T-helper 2 cell treated with Interferon-gamma antibody and Interleukin-4, amounts not matched to agents 5 μg/mL and 100 μg/mL, for 36 hours (primary cell): ENCODE measurements around the gene CDX1.

ENCODE experiments used
- DNase-seq: peaks from one replicate; pipeline ENCODE4 v3.0.0; 2021; ENCODE audit warnings: low spot score
- H3K27ac Mint-ChIP-seq: one replicate; pipeline ENCODE4 v1.8.0; 2021; ENCODE audit warnings: mild to moderate bottlenecking, mixed read lengths
- H3K27me3 Mint-ChIP-seq: one replicate; pipeline ENCODE4 v1.8.0; 2021; ENCODE audit warnings: low read depth, mixed read lengths
- H3K36me3 Mint-ChIP-seq: one replicate; pipeline ENCODE4 v1.8.0; 2021; ENCODE audit warnings: low read depth, mixed read lengths
- H3K4me1 Mint-ChIP-seq: one replicate; pipeline ENCODE4 v1.8.0; 2021; ENCODE audit warnings: low read depth, mixed read lengths
- H3K4me3 Mint-ChIP-seq: one replicate; pipeline ENCODE4 v1.8.0; 2022; ENCODE audit warnings: mild to moderate bottlenecking, moderate library complexity, mixed read lengths
- H3K9me3 Mint-ChIP-seq: one replicate; pipeline ENCODE4 v1.8.0; 2021; ENCODE audit warnings: mixed read lengths

Gene CDX1

GRCh38 chr5:150158170-150158949 is 8.2 kb upstream of the CDX1 start:
- no peak for DNase-seq
- H3K4me1 Mint-ChIP-seq = peaks cover 10% of the 10 kb centered on the region
- H3K9me3 Mint-ChIP-seq = no peaks in the 10 kb centered on the region
- no peaks in the 10 kb centered on the region for H3K36me3 Mint-ChIP-seq
- no peak overlapping the region for H3K27ac Mint-ChIP-seq
- H3K4me3 Mint-ChIP-seq = no peak overlapping the region
- peaks cover 33% of the 10 kb centered on the region for H3K27me3 Mint-ChIP-seq

GRCh38 chr5:150159031-150159430 is 7.5 kb upstream of the CDX1 start:
- Mint-ChIP-seq H3K4me1 (peaks cover 10% of the 10 kb centered on the region), H3K4me3 (no peak overlapping the region), H3K27ac (no peak overlapping the region), H3K36me3 (no peaks in the 10 kb centered on the region), H3K9me3 (no peaks in the 10 kb centered on the region), H3K27me3 (peaks cover 27% of the 10 kb centered on the region)
- DNase-seq = no peak

GRCh38 chr5:150159741-150160179 is 6.8 kb upstream of the CDX1 start:
- Mint-ChIP-seq H3K4me3 (no peak overlapping the region), H3K4me1 (peaks cover 6% of the 10 kb centered on the region), H3K36me3 (no peaks in the 10 kb centered on the region), H3K27ac (no peak overlapping the region), H3K27me3 (peaks cover 29% of the 10 kb centered on the region), H3K9me3 (no peaks in the 10 kb centered on the region)
- no peak for DNase-seq

DNA sequence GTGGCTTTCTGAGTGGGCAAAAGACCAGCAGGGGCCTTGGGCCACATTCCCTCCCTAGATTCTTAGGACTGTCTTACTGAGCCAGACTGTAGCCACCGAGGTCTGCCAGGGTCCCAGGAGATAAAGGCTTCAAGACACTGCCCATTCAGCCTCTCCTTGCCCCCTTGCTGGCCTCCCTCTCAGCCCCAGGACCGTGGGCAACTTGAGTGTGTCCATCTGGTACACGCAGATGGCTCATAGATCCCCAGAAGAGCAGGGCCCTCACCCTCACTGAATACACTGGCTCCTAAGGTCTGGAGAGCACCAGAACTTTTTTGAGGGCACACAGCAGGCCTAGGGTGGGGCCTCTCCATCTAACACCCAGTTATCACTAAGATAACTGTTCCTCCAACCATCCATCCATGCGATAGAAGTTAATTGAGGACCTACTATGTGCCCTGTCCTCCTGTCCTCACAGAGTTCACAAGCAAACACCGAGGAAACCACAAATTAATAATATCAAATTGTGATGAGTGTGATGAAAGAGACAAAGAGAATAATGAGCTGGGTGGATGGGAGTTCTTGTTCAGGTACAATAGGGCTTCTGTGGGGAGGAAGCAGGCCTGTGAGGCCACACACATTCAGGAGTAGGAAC is 6.0 kb upstream of the CDX1 start:
- Mint-ChIP-seq H3K4me1 (peaks cover 6% of the 10 kb centered on the region), H3K36me3 (no peaks in the 10 kb centered on the region), H3K27me3 (peaks cover 31% of the 10 kb centered on the region), H3K27ac (no peak overlapping the region), H3K9me3 (no peaks in the 10 kb centered on the region), H3K4me3 (no peak overlapping the region)
- no peak for DNase-seq

GRCh38 chr5:150161242-150162141 is 5.1 kb upstream of the CDX1 start:
- no peak overlapping the region for H3K4me3 Mint-ChIP-seq
- no peaks in the 10 kb centered on the region for H3K36me3 Mint-ChIP-seq
- H3K27me3 Mint-ChIP-seq = peaks cover 32% of the 10 kb centered on the region
- no peak overlapping the region for H3K27ac Mint-ChIP-seq
- H3K4me1 Mint-ChIP-seq = peaks cover 2% of the 10 kb centered on the region
- peak; percentile 45 for DNase-seq
- no peaks in the 10 kb centered on the region for H3K9me3 Mint-ChIP-seq

GRCh38 chr5:150162142-150162513 is 4.5 kb upstream of the CDX1 start:
- Mint-ChIP-seq H3K36me3 (no peaks in the 10 kb centered on the region), H3K27me3 (peaks cover 27% of the 10 kb centered on the region), H3K4me1 (peaks cover 2% of the 10 kb centered on the region), H3K27ac (no peak overlapping the region), H3K4me3 (no peak overlapping the region), H3K9me3 (no peaks in the 10 kb centered on the region)
- no peak for DNase-seq

DNA sequence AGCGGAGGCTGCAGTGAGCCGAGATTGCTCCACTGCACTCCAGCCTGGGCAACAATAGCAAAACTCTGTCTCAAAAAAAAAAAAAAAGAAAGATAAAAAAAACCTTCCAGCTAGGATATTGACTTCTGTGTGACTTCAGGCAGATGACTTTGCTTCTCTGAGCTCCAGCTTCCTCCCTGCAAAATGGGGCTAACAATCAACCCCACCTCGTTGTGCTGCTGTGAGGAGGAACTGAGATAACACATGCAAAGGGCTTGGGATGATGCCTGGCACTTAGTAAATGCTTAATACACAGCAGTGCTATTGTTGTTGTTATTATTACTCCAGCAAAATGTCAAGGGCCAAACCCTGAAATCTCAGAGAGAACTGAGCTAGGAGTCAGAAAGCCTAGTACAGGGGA is 3.5 kb upstream of the CDX1 start:
- H3K9me3 Mint-ChIP-seq = no peaks in the 10 kb centered on the region
- H3K27me3 Mint-ChIP-seq = peaks cover 30% of the 10 kb centered on the region
- no peak overlapping the region for H3K27ac Mint-ChIP-seq
- H3K4me1 Mint-ChIP-seq = peaks cover 2% of the 10 kb centered on the region
- no peak overlapping the region for H3K4me3 Mint-ChIP-seq
- DNase-seq = no peak
- no peaks in the 10 kb centered on the region for H3K36me3 Mint-ChIP-seq

DNA sequence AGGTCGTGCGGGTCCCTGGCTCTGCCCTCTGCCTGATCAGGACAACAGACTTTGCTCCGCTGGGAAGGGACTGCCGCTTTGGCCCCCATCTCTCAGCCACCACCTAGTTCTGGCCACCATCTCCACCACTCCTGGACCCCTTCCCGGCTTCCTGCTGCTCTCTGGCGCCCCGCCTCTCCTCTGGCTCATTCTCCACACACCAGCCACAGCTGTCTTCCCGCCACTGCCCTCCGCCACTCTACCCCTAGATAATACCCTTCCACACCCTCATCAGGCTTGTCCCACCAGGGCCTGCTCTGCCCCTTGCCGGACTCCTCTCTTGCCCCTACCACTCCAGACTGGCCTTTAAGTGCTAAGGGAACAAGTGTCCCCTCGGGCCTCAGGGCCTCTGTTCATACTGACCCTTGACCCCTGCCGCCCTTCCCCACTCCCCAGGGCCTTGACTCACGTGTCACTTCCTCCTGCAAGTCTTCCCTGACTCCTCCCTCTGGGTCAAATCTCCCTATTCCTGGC is 3.0 kb upstream of the CDX1 start:
- H3K4me3 Mint-ChIP-seq = no peak overlapping the region
- no peak for DNase-seq
- H3K27me3 Mint-ChIP-seq = peaks cover 35% of the 10 kb centered on the region
- no peak overlapping the region for H3K27ac Mint-ChIP-seq
- H3K4me1 Mint-ChIP-seq = peaks cover 2% of the 10 kb centered on the region
- H3K36me3 Mint-ChIP-seq = no peaks in the 10 kb centered on the region
- H3K9me3 Mint-ChIP-seq = no peaks in the 10 kb centered on the region

DNA sequence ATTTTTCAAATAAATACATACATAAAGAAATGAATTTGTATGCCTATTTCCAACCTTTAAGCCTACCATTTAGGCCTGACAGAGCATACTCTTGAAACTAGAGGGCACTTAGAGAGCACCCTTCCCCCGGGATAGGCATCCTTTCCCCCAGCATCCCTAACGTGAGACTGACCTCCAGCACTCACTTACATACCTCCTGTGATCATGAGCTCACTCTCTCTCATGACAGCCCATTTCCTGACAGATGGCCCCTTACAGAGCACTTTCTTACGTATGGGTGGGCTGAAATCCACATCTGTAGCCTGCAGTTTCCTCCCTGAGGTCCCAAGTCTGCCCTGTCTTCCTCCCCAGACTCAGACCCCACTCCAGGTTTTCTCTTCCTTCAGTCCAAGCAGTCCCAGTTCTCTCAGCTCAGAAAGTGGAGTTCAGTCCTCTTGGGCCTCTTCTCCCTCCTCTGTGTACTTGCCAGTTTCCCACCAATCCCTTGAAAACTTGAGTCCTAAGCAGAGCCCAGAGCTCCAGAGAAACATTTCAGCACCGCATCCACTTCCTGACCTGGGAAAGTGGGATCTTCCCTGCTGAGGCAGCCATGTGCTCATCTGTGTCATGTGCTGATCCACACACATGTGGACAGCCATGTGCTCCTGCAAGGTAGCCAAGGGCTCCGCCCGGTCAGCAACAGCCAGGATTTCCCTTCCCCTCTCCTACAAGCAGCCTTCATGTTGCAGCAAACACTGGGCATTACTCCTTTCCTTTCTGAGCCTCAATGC is 2.2 kb upstream of the CDX1 start:
- Mint-ChIP-seq H3K4me1 (peaks cover 2% of the 10 kb centered on the region), H3K36me3 (no peaks in the 10 kb centered on the region), H3K9me3 (no peaks in the 10 kb centered on the region), H3K4me3 (no peak overlapping the region), H3K27ac (no peak overlapping the region), H3K27me3 (peaks cover 40% of the 10 kb centered on the region)
- no peak for DNase-seq

DNA sequence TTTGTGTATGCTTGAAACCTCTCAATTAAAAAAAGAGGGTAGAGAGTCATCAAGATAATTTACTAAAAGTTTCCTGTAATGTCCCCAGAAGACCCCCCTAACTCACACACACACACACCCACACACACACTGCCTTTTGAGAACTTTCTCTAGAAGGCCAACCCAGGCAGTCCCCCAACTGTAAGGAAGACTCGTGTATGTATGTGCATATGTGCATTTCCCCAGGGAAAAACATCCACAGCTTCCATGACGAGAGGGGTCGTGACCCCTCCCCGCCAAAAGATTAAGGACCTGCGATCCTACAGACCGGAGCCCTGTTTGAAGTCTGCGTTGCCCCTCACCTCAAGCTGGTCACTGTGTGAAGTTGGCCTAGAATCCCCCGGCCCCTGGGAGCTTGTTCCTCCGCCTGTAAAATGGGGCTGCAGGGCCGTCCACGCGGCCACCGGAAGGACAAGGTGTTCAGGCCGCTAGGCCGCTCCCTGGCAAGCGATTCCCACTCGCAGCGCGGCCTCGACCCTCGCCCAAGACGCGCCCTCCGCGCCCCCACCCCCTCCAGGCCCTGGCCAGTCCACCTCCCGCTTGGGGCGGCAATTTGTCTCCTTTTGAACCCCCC is 435 bp upstream of the CDX1 start:
- Mint-ChIP-seq H3K27me3 (peaks cover 49% of the 10 kb centered on the region), H3K4me1 (peaks cover 2% of the 10 kb centered on the region), H3K4me3 (no peak overlapping the region), H3K9me3 (no peaks in the 10 kb centered on the region), H3K27ac (no peak overlapping the region), H3K36me3 (no peaks in the 10 kb centered on the region)
- DNase-seq = no peak

GRCh38 chr5:150167512-150167850 is 903 bp downstream of the CDX1 start:
- Mint-ChIP-seq H3K4me3 (no peak overlapping the region), H3K27ac (no peak overlapping the region), H3K27me3 (peaks cover 50% of the 10 kb centered on the region)

GRCh38 chr5:150167908-150168307 is 1.3 kb downstream of the CDX1 start:
- peaks cover 50% of the 10 kb centered on the region for H3K27me3 Mint-ChIP-seq
- no peak for DNase-seq
- no peaks in the 10 kb centered on the region for H3K4me1 Mint-ChIP-seq
- no peaks in the 10 kb centered on the region for H3K9me3 Mint-ChIP-seq
- no peak overlapping the region for H3K4me3 Mint-ChIP-seq
- no peak overlapping the region for H3K27ac Mint-ChIP-seq
- no peaks in the 10 kb centered on the region for H3K36me3 Mint-ChIP-seq

More at GRCh38 chr5:150167512-150167850, 903 bp downstream of the CDX1 start:
- Mint-ChIP-seq H3K36me3 (no peaks in the 10 kb centered on the region), H3K9me3 (no peaks in the 10 kb centered on the region), H3K4me1 (no peaks in the 10 kb centered on the region)
- DNase-seq = no peak

GRCh38 chr5:150168864-150169263 is 2.3 kb downstream of the CDX1 start:
- no peaks in the 10 kb centered on the region for H3K9me3 Mint-ChIP-seq
- H3K4me1 Mint-ChIP-seq = no peaks in the 10 kb centered on the region
- no peak overlapping the region for H3K27ac Mint-ChIP-seq
- H3K4me3 Mint-ChIP-seq = no peak overlapping the region
- H3K36me3 Mint-ChIP-seq = no peaks in the 10 kb centered on the region
- peaks cover 52% of the 10 kb centered on the region for H3K27me3 Mint-ChIP-seq
- DNase-seq = no peak
